A673 (cell line): Measurements from ENCODE around the gene HERC3. TPM values are rescaled to one million over a fixed set of nuclear protein-coding genes. Genes with fewer than 3 reads are reported as not detected.

ENCODE experiments used
- BruUV-seq: library from RNA; stranded (reverse); fragments of 400-500 nt; replicated peaks from 2 replicates; lab custom pipeline; 2021; lab: Mats Ljungman, UMichigan
- CTCF ChIA-PET: fragments of 300-600 bp; sonication (Branson Sonifier 250); formaldehyde crosslinking; loops from one replicate; lab custom pipeline; 2022; ENCODE audit warnings: antibody characterized with exemption; lab: Charles Lee
- POLR2A ChIA-PET: fragments of 300-600 bp; sonication (Branson Sonifier 250); formaldehyde crosslinking; loops from one replicate; lab custom pipeline; 2022; ENCODE audit warnings: antibody characterized with exemption; ENCODE audit not compliant: low non-redundant PET; lab: Charles Lee
- DNase-seq: peaks from one replicate; pipeline ENCODE4 v3.0.0-alpha.2; 2015; ENCODE audit warnings: low spot score
- H3K27ac ChIP-seq: fragments of 200-600 bp; sonication (generic); 2 replicates; pipeline ENCODE4 v1.5.1; 2016; ENCODE audit warnings: mixed run types, low read depth, mild to moderate bottlenecking, mixed read lengths, antibody characterized with exemption, low read length; ENCODE audit not compliant: poor library complexity, severe bottlenecking
- H3K27me3 ChIP-seq: fragments of 200-600 bp; sonication (generic); replicated peaks from 2 replicates; pipeline ENCODE4 v1.6.1; 2017; ENCODE audit warnings: mixed run types, low read depth, mild to moderate bottlenecking, mixed read lengths, antibody characterized with exemption, low read length; ENCODE audit not compliant: insufficient read depth, poor library complexity
- H3K36me3 ChIP-seq: fragments of 200-600 bp; sonication (generic); 2 replicates; pipeline ENCODE4 v1.6.1; 2016; ENCODE audit warnings: mixed run types, mild to moderate bottlenecking, mixed read lengths, antibody characterized with exemption, low read length; ENCODE audit not compliant: insufficient read depth, poor library complexity, severe bottlenecking
- H3K4me1 ChIP-seq: fragments of 200-600 bp; sonication (generic); 2 replicates; pipeline ENCODE4 v1.6.1; 2017; ENCODE audit warnings: mixed run types, mild to moderate bottlenecking, mixed read lengths, antibody characterized with exemption, low read length; ENCODE audit not compliant: insufficient read depth, poor library complexity, severe bottlenecking
- H3K4me3 ChIP-seq: fragments of 200-600 bp; sonication (generic); 2 replicates; pipeline ENCODE4 v1.5.1; 2016; ENCODE audit warnings: low read depth, mixed run types, mild to moderate bottlenecking, mixed read lengths, low read length; ENCODE audit not compliant: poor library complexity, severe bottlenecking
- H3K9me3 ChIP-seq: fragments of 200-600 bp; sonication (generic); 2 replicates; pipeline ENCODE4 v1.6.1; 2016; ENCODE audit warnings: mixed run types, low read depth, mild to moderate bottlenecking, mixed read lengths, antibody characterized with exemption, low read length; ENCODE audit not compliant: poor library complexity, severe bottlenecking
- CTCF ChIP-seq: fragments of 300-800, 200-600 bp; sonication (generic); conservative IDR thresholded peaks from 2 replicates; pipeline ENCODE4 v1.5.1; 2017; ENCODE audit warnings: low read depth, mild to moderate bottlenecking, antibody characterized with exemption, low read length, moderate library complexity, mixed read lengths
- EZH2 ChIP-seq: fragments of 200-600 bp; sonication (generic); IDR thresholded peaks from 2 replicates; pipeline ENCODE4 v1.6.1; 2017; ENCODE audit warnings: borderline replicate concordance, low read depth, mild to moderate bottlenecking, mixed read lengths, antibody characterized with exemption, low read length; ENCODE audit not compliant: poor library complexity, severe bottlenecking
- intact Hi-C: fragments of 100-400 bp; cut with micrococcal nuclease; formaldehyde crosslinking; loops from one replicate; pipeline ENCODE4 v1.10.0; 2022; ENCODE audit not compliant: unreplicated experiment
- total RNA-seq: library from RNA; stranded (reverse); gene quantifications from 2 replicates; pipeline ENCODE4 v1.2.3, GENCODE V29; 2021

Gene HERC3
- total RNA-seq, 1 experiment from 2014 or later = 0.71 TPM

- intact Hi-C loops = no loop called here
- Histone ChIP-seq H3K9me3 (no peaks in the 10 kb centered on the region), H3K4me3 (no peak overlapping the region), H3K36me3 (no peaks in the 10 kb centered on the region), H3K27me3 (no peaks in the 10 kb centered on the region), H3K27ac (no peak overlapping the region), H3K4me1 (no peaks in the 10 kb centered on the region)
- DNase-seq = no peak
- BruUV-seq = no TSS peak
- TF ChIP-seq CTCF (no peak), EZH2 (no peak)
- ChIA-PET CTCF (no interaction called here), POLR2A (no interaction called here)
These were observed 104.9 kb downstream of the HERC3 start for GRCh38 chr4:88697141-88697540.

GRCh38 chr4:88697588-88698329, 105.5 kb downstream of the HERC3 start, which contains the start of gene NAP1L5:
Gene NAP1L5 (minus strand): TSS chr4:88697829. CDS start chr4:88697754, 75 bp downstream.
- Histone ChIP-seq H3K27ac (no peak within 1 kb of the TSS), H3K4me1 (no peaks in the 10 kb centered on the region), H3K36me3 (no peaks in the 10 kb centered on the region), H3K4me3 (no peak within 1 kb of the TSS), H3K9me3 (no peaks in the 10 kb centered on the region), H3K27me3 (no peaks in the 10 kb centered on the region)
- POLR2A ChIA-PET = no interaction called here
- DNase-seq = no peak
- intact Hi-C loops = no loop called here
- CTCF ChIA-PET = no interaction called here
- no peak for TF ChIP-seq CTCF
- no peak for TF ChIP-seq EZH2
- BruUV-seq = no TSS peak

- CTCF ChIA-PET = no interaction called here
These were observed 106.2 kb downstream of the HERC3 start for GRCh38 chr4:88698519-88698918.

More at GRCh38 chr4:88698519-88698918, 106.2 kb downstream of the HERC3 start:
- intact Hi-C loops = no loop called here
- no peaks in the 10 kb centered on the region for H3K9me3 ChIP-seq
- TF ChIP-seq EZH2 = no peak
- no peak for TF ChIP-seq CTCF
- H3K27ac ChIP-seq = no peak overlapping the region
- H3K36me3 ChIP-seq = no peaks in the 10 kb centered on the region
- H3K4me1 ChIP-seq = no peaks in the 10 kb centered on the region
- DNase-seq = no peak
- POLR2A ChIA-PET = no interaction called here
- no peaks in the 10 kb centered on the region for H3K27me3 ChIP-seq
- no peak overlapping the region for H3K4me3 ChIP-seq
- no TSS peak for BruUV-seq
